Vagina (tissue), 2 donors: ENCODE data around the gene IL1RAPL2. TPM values are rescaled to one million over a fixed set of nuclear protein-coding genes. Genes with fewer than 3 reads are reported as not detected.

Experiments
- DNase-seq, 2 donors: peaks; one replicate each; pipeline ENCODE4 v3.0.0-alpha.2; 2017; ENCODE audit errors: extremely low spot score in 2 of 2
- H3K27ac ChIP-seq: fragments of 200-600 bp; sonication (generic); one replicate; pipeline ENCODE4 v1.5.1; 2019
- H3K27me3 ChIP-seq: fragments of 200-600 bp; sonication (generic); one replicate; pipeline ENCODE4 v1.5.1; 2019
- H3K36me3 ChIP-seq, 2 donors: fragments of 200-600 bp; sonication (generic); one replicate each; pipeline ENCODE4 v1.5.1; 2017 to 2019
- H3K4me1 ChIP-seq: fragments of 200-600 bp; sonication (generic); one replicate; pipeline ENCODE4 v1.5.1; 2019
- H3K4me3 ChIP-seq, 2 donors: fragments of 200-600 bp; sonication (generic); 1 replicate in 1 of 2; 2 replicates in 1 of 2; pipeline ENCODE4 v1.5.1; 2016 to 2019
- H3K9me3 ChIP-seq: fragments of 200-600 bp; sonication (generic); one replicate; pipeline ENCODE4 v1.5.1; 2019
- CTCF ChIP-seq, 3 experiments: fragments of 450-650 bp in 2 of 3; fragments of 200-600 bp in 1 of 3; sonication (generic) in 1 of 3; IDR thresholded peaks; one replicate each; pipeline ENCODE4 v1.5.1; 2017 to 2019; ENCODE audit warnings: antibody characterized with exemption in 3 of 3, mild to moderate bottlenecking in 2 of 3, moderate library complexity in 2 of 3
- POLR2A ChIP-seq, 2 donors: fragments of 450-650 bp; IDR thresholded peaks; one replicate each; pipeline ENCODE4 v1.6.1; 2017; ENCODE audit warnings: antibody characterized with exemption in 2 of 2, mild to moderate bottlenecking in 2 of 2, moderate library complexity in 2 of 2
- POLR2AphosphoS5 ChIP-seq, 2 donors: sonication (generic); formaldehyde crosslinking; IDR thresholded peaks; one replicate each; pipeline ENCODE4 v1.9.0; 2017; ENCODE audit warnings: antibody characterized with exemption in 2 of 2, mild to moderate bottlenecking in 2 of 2, low read depth in 1 of 2; ENCODE audit not compliant: insufficient read depth in 1 of 2
- intact Hi-C: fragments of 100-400 bp; cut with DNase I; formaldehyde crosslinking; loops from one replicate; pipeline ENCODE4 v1.15.1; 2023
- total RNA-seq: library from RNA; depleted of rRNA; stranded (reverse); fragments of >200 nt; gene quantifications from one replicate; pipeline ENCODE4 v1.2.3, GENCODE V29; 2016

The IL1RAPL2 gene
- total RNA-seq, 1 donor from 2014 or later, result 0.25 TPM

GRCh38 chrX:105543283-105543682 lies 977.3 kb downstream of the IL1RAPL2 start:
- no peaks in the 10 kb centered on the region for H3K4me1 ChIP-seq
- no peaks in the 10 kb centered on the region for H3K36me3 ChIP-seq
- H3K27me3 ChIP-seq, result no peaks in the 10 kb centered on the region
- H3K4me3 ChIP-seq, result no peak overlapping the region
- intact Hi-C loops, result no loop called here
- no peak overlapping the region for H3K27ac ChIP-seq
- no peaks in the 10 kb centered on the region for H3K9me3 ChIP-seq
- TF ChIP-seq POLR2A (IDR thresholded peaks at IDR 0.05) (no peak), CTCF (IDR thresholded peaks at IDR 0.05) (no peak), POLR2AphosphoS5 (IDR thresholded peaks at IDR 0.05; ENCODE audit: insufficient read depth in 1 of 2, low read depth in 1 of 2) (no peak)
- no peak for DNase-seq

DNA sequence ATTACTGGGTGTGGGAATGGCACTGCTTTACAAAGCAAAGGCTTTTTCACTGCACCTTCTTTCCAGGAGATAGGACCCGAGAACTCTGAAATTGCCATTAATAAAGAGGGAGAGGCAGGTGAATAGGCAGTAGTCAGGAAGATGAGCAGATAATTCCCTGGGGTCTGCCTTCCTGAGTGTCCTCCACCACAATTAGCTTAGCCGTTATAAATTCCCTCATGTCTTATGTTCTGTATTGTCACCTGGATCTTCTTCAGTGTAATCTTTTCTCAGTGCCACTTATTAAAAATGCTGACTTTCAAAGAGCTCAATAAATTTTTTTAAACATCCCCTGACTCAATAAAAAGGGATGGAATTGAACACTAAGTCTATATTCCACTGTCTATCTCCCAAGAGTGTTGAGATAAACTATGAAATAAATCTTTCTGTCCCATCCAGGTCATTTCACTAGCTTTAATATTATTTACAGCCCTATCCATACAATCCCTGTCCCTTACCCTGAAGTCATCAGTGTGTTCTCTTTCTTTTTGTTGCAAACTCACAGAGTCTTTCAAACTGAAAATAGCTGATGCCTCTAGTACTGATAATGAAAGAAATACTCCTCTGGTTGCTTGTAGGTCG lies 984.2 kb downstream of the IL1RAPL2 start:
- Histone ChIP-seq H3K27me3 (no peaks in the 10 kb centered on the region), H3K4me1 (no peaks in the 10 kb centered on the region), H3K27ac (no peak overlapping the region), H3K36me3 (no peaks in the 10 kb centered on the region), H3K4me3 (no peak overlapping the region), H3K9me3 (no peaks in the 10 kb centered on the region)
- no peak for DNase-seq
- intact Hi-C loops, result no loop called here
- TF ChIP-seq POLR2AphosphoS5 (IDR thresholded peaks at IDR 0.05; ENCODE audit: insufficient read depth in 1 of 2, low read depth in 1 of 2), result no peak
- no peak for TF ChIP-seq POLR2A (IDR thresholded peaks at IDR 0.05)
- no peak for TF ChIP-seq CTCF (IDR thresholded peaks at IDR 0.05)

GRCh38 chrX:105552395-105552794 lies 986.4 kb downstream of the IL1RAPL2 start:
- no peak for DNase-seq
- no peaks in the 10 kb centered on the region for H3K9me3 ChIP-seq
- intact Hi-C loops, result no loop called here

GRCh38 chrX:105553118-105553517 lies 987.1 kb downstream of the IL1RAPL2 start:
- Histone ChIP-seq H3K27me3 (no peaks in the 10 kb centered on the region), H3K36me3 (no peaks in the 10 kb centered on the region), H3K27ac (no peak overlapping the region), H3K4me3 (no peak overlapping the region), H3K9me3 (no peaks in the 10 kb centered on the region), H3K4me1 (no peaks in the 10 kb centered on the region)
- no peak for DNase-seq
- intact Hi-C loops, result no loop called here
- TF ChIP-seq POLR2AphosphoS5 (IDR thresholded peaks at IDR 0.05; ENCODE audit: insufficient read depth in 1 of 2, low read depth in 1 of 2), result no peak
- TF ChIP-seq POLR2A (IDR thresholded peaks at IDR 0.05), result no peak
- TF ChIP-seq CTCF (IDR thresholded peaks at IDR 0.05), result no peak

More at GRCh38 chrX:105552395-105552794, 986.4 kb downstream of the IL1RAPL2 start:
- Histone ChIP-seq H3K4me1 (no peaks in the 10 kb centered on the region), H3K27me3 (no peaks in the 10 kb centered on the region), H3K27ac (no peak overlapping the region), H3K4me3 (no peak overlapping the region), H3K36me3 (no peaks in the 10 kb centered on the region)
- no peak for TF ChIP-seq CTCF (IDR thresholded peaks at IDR 0.05)
- TF ChIP-seq POLR2A (IDR thresholded peaks at IDR 0.05), result no peak
- no peak for TF ChIP-seq POLR2AphosphoS5 (IDR thresholded peaks at IDR 0.05; ENCODE audit: insufficient read depth in 1 of 2, low read depth in 1 of 2)

GRCh38 chrX:105564501-105564900 lies 998.5 kb downstream of the IL1RAPL2 start:
- Histone ChIP-seq H3K36me3 (no peaks in the 10 kb centered on the region), H3K4me3 (no peak overlapping the region), H3K9me3 (no peaks in the 10 kb centered on the region), H3K27ac (no peak overlapping the region), H3K4me1 (no peaks in the 10 kb centered on the region), H3K27me3 (no peaks in the 10 kb centered on the region)
- intact Hi-C loops, result no loop called here
- TF ChIP-seq POLR2A (IDR thresholded peaks at IDR 0.05) (no peak), POLR2AphosphoS5 (IDR thresholded peaks at IDR 0.05; ENCODE audit: insufficient read depth in 1 of 2, low read depth in 1 of 2) (no peak), CTCF (IDR thresholded peaks at IDR 0.05) (no peak)
- DNase-seq, result no peak
